Activated naive CD4-positive, alpha-beta T cell treated with anti-CD3 and anti-CD28 coated beads, Interleukin-2, amount 50 U/mL, for 24 hours (primary cell): ENCODE measurements around the gene PCDHGA1.

Source experiments
- H3K27ac Mint-ChIP-seq: one replicate; pipeline ENCODE4 v1.8.0; 2021; ENCODE audit warnings: mild to moderate bottlenecking, mixed read lengths
- H3K27me3 Mint-ChIP-seq: one replicate; pipeline ENCODE4 v1.8.0; 2021; ENCODE audit warnings: mixed read lengths
- H3K36me3 Mint-ChIP-seq: one replicate; pipeline ENCODE4 v1.8.0; 2021; ENCODE audit warnings: mixed read lengths
- H3K4me1 Mint-ChIP-seq: one replicate; pipeline ENCODE4 v1.8.0; 2021; ENCODE audit warnings: mixed read lengths
- H3K4me3 Mint-ChIP-seq: one replicate; pipeline ENCODE4 v1.8.0; 2021; ENCODE audit warnings: mild to moderate bottlenecking, mixed read lengths
- H3K9me3 Mint-ChIP-seq: one replicate; pipeline ENCODE4 v1.8.0; 2021; ENCODE audit warnings: mixed read lengths

Gene PCDHGA1

GRCh38 chr5:141525653-141526052 is 195.3 kb downstream of the PCDHGA1 start:
- H3K36me3 Mint-ChIP-seq: peaks cover 24% of the 10 kb centered on the region

GRCh38 chr5:141527426-141527825 is 197.1 kb downstream of the PCDHGA1 start:
- Mint-ChIP-seq H3K27me3 (no peaks in the 10 kb centered on the region), H3K36me3 (peaks cover 20% of the 10 kb centered on the region), H3K4me3 (no peak overlapping the region), H3K9me3 (no peaks in the 10 kb centered on the region), H3K27ac (peak overlapping the region; percentile 32), H3K4me1 (peaks cover 23% of the 10 kb centered on the region)

More at GRCh38 chr5:141525653-141526052, 195.3 kb downstream of the PCDHGA1 start:
- Mint-ChIP-seq H3K4me1 (peaks cover 39% of the 10 kb centered on the region), H3K9me3 (no peaks in the 10 kb centered on the region), H3K27me3 (no peaks in the 10 kb centered on the region), H3K4me3 (no peak overlapping the region), H3K27ac (no peak overlapping the region)

- H3K4me3 Mint-ChIP-seq: no peak overlapping the region
- peak overlapping the region; percentile 91 for H3K27ac Mint-ChIP-seq
- H3K36me3 Mint-ChIP-seq: peaks cover 20% of the 10 kb centered on the region
- no peaks in the 10 kb centered on the region for H3K27me3 Mint-ChIP-seq
- H3K4me1 Mint-ChIP-seq: peaks cover 18% of the 10 kb centered on the region
- H3K9me3 Mint-ChIP-seq: no peaks in the 10 kb centered on the region
These were observed 198.1 kb downstream of the PCDHGA1 start for GRCh38 chr5:141528291-141528984.

- H3K27me3 Mint-ChIP-seq: no peaks in the 10 kb centered on the region
- H3K9me3 Mint-ChIP-seq: no peaks in the 10 kb centered on the region
- H3K36me3 Mint-ChIP-seq: peaks cover 21% of the 10 kb centered on the region
- no peak overlapping the region for H3K4me3 Mint-ChIP-seq
- peaks cover 18% of the 10 kb centered on the region for H3K4me1 Mint-ChIP-seq
- H3K27ac Mint-ChIP-seq: peak overlapping the region; percentile 91
These were observed 198.7 kb downstream of the PCDHGA1 start for GRCh38 chr5:141529002-141529401.

- Mint-ChIP-seq H3K36me3 (peaks cover 24% of the 10 kb centered on the region), H3K4me3 (no peak overlapping the region), H3K27ac (no peak overlapping the region), H3K4me1 (peaks cover 12% of the 10 kb centered on the region), H3K27me3 (no peaks in the 10 kb centered on the region), H3K9me3 (no peaks in the 10 kb centered on the region)
These were observed 199.6 kb downstream of the PCDHGA1 start for GRCh38 chr5:141529873-141530272.

- Mint-ChIP-seq H3K9me3 (no peaks in the 10 kb centered on the region), H3K27ac (no peak overlapping the region), H3K4me1 (peaks cover 10% of the 10 kb centered on the region), H3K36me3 (peaks cover 19% of the 10 kb centered on the region), H3K4me3 (no peak overlapping the region), H3K27me3 (no peaks in the 10 kb centered on the region)
These were observed 202.4 kb downstream of the PCDHGA1 start for GRCh38 chr5:141532726-141533125.

GRCh38 chr5:141533897-141534296 is 203.6 kb downstream of the PCDHGA1 start:
- H3K4me3 Mint-ChIP-seq: no peak overlapping the region
- no peak overlapping the region for H3K27ac Mint-ChIP-seq
- H3K27me3 Mint-ChIP-seq: no peaks in the 10 kb centered on the region
- peaks cover 17% of the 10 kb centered on the region for H3K36me3 Mint-ChIP-seq
- peaks cover 10% of the 10 kb centered on the region for H3K4me1 Mint-ChIP-seq
- no peaks in the 10 kb centered on the region for H3K9me3 Mint-ChIP-seq

- peaks cover 13% of the 10 kb centered on the region for H3K4me1 Mint-ChIP-seq
- peaks cover 17% of the 10 kb centered on the region for H3K36me3 Mint-ChIP-seq
- no peaks in the 10 kb centered on the region for H3K27me3 Mint-ChIP-seq
- no peaks in the 10 kb centered on the region for H3K9me3 Mint-ChIP-seq
- H3K27ac Mint-ChIP-seq: peak overlapping the region; percentile 84
- H3K4me3 Mint-ChIP-seq: no peak overlapping the region
These were observed 204.3 kb downstream of the PCDHGA1 start for GRCh38 chr5:141534492-141535213.

GRCh38 chr5:141543053-141543452 is 212.7 kb downstream of the PCDHGA1 start:
- H3K36me3 Mint-ChIP-seq: peaks cover 23% of the 10 kb centered on the region
- H3K4me3 Mint-ChIP-seq: no peak overlapping the region

GRCh38 chr5:141547488-141547887 is 217.2 kb downstream of the PCDHGA1 start:
- peaks cover 37% of the 10 kb centered on the region for H3K36me3 Mint-ChIP-seq
- no peak overlapping the region for H3K27ac Mint-ChIP-seq
- no peaks in the 10 kb centered on the region for H3K9me3 Mint-ChIP-seq
- H3K27me3 Mint-ChIP-seq: no peaks in the 10 kb centered on the region
- peaks cover 57% of the 10 kb centered on the region for H3K4me1 Mint-ChIP-seq
- H3K4me3 Mint-ChIP-seq: no peak overlapping the region

More at GRCh38 chr5:141543053-141543452, 212.7 kb downstream of the PCDHGA1 start:
- Mint-ChIP-seq H3K27ac (no peak overlapping the region), H3K4me1 (peaks cover 33% of the 10 kb centered on the region), H3K27me3 (no peaks in the 10 kb centered on the region), H3K9me3 (no peaks in the 10 kb centered on the region)

GRCh38 chr5:141547921-141548320 is 217.6 kb downstream of the PCDHGA1 start:
- Mint-ChIP-seq H3K27me3 (no peaks in the 10 kb centered on the region), H3K9me3 (no peaks in the 10 kb centered on the region), H3K4me1 (peaks cover 58% of the 10 kb centered on the region), H3K4me3 (no peak overlapping the region), H3K27ac (no peak overlapping the region), H3K36me3 (peaks cover 36% of the 10 kb centered on the region)

- H3K4me3 Mint-ChIP-seq: peak overlapping the region; percentile 30
- no peaks in the 10 kb centered on the region for H3K9me3 Mint-ChIP-seq
- H3K4me1 Mint-ChIP-seq: peaks cover 41% of the 10 kb centered on the region
- peaks cover 12% of the 10 kb centered on the region for H3K36me3 Mint-ChIP-seq
- no peaks in the 10 kb centered on the region for H3K27me3 Mint-ChIP-seq
- H3K27ac Mint-ChIP-seq: peak overlapping the region; percentile 86
These were observed 227.4 kb downstream of the PCDHGA1 start for GRCh38 chr5:141557681-141558136.

- peak overlapping the region; percentile 30 for H3K4me3 Mint-ChIP-seq
- H3K4me1 Mint-ChIP-seq: peaks cover 45% of the 10 kb centered on the region
- H3K27me3 Mint-ChIP-seq: no peaks in the 10 kb centered on the region
- H3K36me3 Mint-ChIP-seq: peaks cover 16% of the 10 kb centered on the region
- H3K9me3 Mint-ChIP-seq: no peaks in the 10 kb centered on the region
- H3K27ac Mint-ChIP-seq: peak overlapping the region; percentile 86
These were observed 227.8 kb downstream of the PCDHGA1 start for GRCh38 chr5:141558150-141558549.

- Mint-ChIP-seq H3K36me3 (peaks cover 17% of the 10 kb centered on the region), H3K4me3 (no peak overlapping the region), H3K27ac (no peak overlapping the region)
These were observed 229.1 kb downstream of the PCDHGA1 start for GRCh38 chr5:141559461-141559860.

GRCh38 chr5:141560151-141560550 is 229.8 kb downstream of the PCDHGA1 start:
- no peak overlapping the region for H3K4me3 Mint-ChIP-seq
- no peaks in the 10 kb centered on the region for H3K9me3 Mint-ChIP-seq
- peaks cover 54% of the 10 kb centered on the region for H3K4me1 Mint-ChIP-seq
- no peaks in the 10 kb centered on the region for H3K27me3 Mint-ChIP-seq
- H3K27ac Mint-ChIP-seq: peak overlapping the region; percentile 69
- H3K36me3 Mint-ChIP-seq: peaks cover 17% of the 10 kb centered on the region

More at GRCh38 chr5:141559461-141559860, 229.1 kb downstream of the PCDHGA1 start:
- no peaks in the 10 kb centered on the region for H3K27me3 Mint-ChIP-seq
- no peaks in the 10 kb centered on the region for H3K9me3 Mint-ChIP-seq
- H3K4me1 Mint-ChIP-seq: peaks cover 57% of the 10 kb centered on the region
